ENCODE results near the gene LRIG2.
A peak's percentile ranks its signal among the peaks of the same experiment; 100 is the strongest.
"Not testable (repeated sequence)": the region's sequence is repeated elsewhere in the genome, so short reads cannot be mapped to it uniquely, and the experiment has no call there.

The LRIG2 gene

DNA sequence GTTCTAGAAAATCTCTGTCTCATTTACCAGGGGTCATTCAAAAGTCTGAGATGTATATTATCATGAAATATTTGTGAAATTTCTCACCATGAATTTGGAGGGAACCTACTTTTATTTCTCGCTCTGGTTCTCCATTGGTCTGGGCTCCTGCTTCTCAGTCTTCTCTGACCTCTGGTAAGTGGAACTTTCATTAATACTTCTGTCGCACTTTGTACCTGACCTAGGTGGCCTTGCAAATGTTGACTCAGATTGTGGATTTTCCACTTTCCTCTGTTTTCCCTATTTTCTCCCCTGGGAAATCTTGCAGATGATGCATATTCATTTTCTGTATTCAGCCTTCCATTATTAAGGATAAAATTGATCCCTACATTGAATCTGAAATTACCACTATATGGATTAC lies 53.2 kb downstream of the LRIG2 start:
- DNase-seq (ENCODE audit: low spot score) = no peak

GRCh38 chr1:113128116-113128515 lies 55.1 kb downstream of the LRIG2 start:
- no peak for DNase-seq (ENCODE audit: low spot score)

DNA sequence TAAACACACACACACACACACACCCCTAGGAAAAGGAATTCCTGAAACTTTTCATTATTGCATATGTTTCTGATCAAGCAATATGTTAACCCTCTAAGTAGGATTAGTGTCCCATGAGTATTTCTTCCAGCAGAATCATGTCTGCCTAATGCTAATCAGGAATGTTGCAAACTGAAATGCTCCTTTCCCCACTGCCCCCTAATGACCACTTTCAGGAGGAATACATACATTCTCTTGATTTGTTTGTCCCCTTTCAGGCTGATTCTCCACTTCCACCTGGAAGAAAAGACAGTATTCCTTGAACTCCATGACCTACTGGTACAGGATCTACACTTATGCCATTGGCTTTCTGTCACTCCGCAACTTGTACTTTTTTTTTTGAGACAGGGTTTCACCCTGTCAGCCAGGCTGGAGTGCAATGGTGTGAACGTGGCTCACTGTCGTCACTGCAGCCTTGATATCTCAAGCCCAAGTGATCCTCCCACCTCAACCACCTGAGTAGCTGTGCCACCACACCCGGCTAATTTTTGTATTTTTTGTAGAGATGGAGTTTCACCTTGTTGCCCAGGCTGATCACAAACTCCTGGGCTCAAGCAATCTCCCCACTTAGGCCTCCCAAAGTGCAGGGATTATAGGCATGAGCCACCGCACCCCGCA lies 56.7 kb downstream of the LRIG2 start:
- no peak for DNase-seq (ENCODE audit: low spot score)

DNA sequence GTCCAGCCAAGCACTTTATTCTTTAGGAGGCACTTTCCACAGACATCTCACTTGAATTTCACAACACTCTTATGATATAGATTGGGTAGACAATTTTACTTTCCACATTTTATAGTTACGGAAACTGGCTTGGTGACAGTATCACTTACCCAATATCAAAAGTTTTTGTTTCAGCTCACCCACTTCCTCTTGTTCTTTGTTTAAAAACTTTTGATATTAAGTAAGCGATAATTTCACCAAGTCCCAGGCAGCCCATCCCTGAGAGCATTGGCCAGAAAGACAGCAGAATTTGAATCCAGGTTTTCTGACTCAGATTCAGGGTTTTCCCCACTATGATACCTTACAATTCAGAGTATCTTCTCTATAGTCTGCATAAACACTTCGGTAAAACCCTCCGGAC lies 60.0 kb downstream of the LRIG2 start:
- no peak for DNase-seq (ENCODE audit: low spot score)

DNA sequence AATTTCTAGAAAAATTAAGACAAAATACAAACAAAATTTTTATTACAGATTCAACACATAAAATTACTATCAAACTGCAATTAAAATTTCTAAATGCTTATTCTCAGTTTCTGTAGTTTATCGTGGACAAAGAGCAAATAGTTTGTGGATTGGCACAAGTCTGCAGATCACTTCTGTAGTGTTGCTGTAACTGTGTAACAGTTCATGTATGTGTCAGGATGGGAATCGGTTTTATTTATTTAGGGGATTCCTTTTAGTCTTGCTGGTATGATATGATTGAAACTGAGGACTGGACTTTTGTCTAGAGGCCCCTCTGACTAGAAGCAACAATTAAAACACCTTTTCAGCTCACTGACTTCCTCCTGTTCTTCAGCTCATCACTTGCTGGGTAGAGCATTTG lies 60.8 kb downstream of the LRIG2 start:
- DNase-seq (ENCODE audit: low spot score) = no peak

- DNase-seq (ENCODE audit: low spot score) = no peak
Measured at GRCh38 chr1:113135460-113135859, 62.5 kb downstream of the LRIG2 start.

GRCh38 chr1:113136476-113136875 lies 63.5 kb downstream of the LRIG2 start:
- DNase-seq (ENCODE audit: low spot score) = no peak

DNA sequence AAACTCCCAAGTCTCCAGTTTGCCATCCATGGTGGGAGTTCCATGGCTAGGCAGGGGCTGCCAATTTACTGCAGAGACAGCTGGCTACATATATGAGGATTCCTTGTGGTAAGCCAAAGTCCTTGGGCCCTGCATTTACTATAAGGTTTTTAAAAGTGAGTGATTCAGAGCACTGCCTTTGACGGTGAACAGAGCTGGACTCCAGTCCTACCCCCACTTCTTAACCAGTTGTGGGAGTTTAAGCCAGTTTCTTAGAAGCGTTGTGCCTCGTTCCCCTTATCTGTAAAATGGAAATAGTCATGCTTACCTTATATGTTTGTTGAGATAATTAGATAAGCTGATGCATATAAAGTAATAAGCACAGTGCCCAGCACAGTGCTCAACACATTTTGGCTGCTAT lies 64.6 kb downstream of the LRIG2 start:
- no peak for DNase-seq (ENCODE audit: low spot score)

DNA sequence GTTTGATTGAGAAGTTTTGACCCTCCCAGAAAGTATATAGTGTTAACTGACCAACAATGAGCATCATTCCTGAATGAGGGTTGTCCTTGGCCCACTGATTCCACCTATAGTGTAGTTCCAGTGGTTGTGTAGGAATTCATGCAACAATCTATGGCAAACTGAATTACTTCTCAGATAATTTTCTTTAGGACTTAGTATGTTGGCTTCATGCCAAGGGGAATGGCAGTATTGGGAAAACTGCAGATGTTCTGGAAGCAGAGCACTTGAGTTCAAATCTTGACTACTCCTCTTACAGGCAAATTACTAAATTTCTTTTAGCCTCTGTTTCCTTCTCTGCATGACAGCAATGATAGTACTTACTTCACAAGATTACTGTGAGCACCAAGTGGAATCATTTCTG lies 65.8 kb downstream of the LRIG2 start:
- no peak for DNase-seq (ENCODE audit: low spot score)

GRCh38 chr1:113140176-113140575 lies 67.2 kb downstream of the LRIG2 start:
- no peak for DNase-seq (ENCODE audit: low spot score)

DNA sequence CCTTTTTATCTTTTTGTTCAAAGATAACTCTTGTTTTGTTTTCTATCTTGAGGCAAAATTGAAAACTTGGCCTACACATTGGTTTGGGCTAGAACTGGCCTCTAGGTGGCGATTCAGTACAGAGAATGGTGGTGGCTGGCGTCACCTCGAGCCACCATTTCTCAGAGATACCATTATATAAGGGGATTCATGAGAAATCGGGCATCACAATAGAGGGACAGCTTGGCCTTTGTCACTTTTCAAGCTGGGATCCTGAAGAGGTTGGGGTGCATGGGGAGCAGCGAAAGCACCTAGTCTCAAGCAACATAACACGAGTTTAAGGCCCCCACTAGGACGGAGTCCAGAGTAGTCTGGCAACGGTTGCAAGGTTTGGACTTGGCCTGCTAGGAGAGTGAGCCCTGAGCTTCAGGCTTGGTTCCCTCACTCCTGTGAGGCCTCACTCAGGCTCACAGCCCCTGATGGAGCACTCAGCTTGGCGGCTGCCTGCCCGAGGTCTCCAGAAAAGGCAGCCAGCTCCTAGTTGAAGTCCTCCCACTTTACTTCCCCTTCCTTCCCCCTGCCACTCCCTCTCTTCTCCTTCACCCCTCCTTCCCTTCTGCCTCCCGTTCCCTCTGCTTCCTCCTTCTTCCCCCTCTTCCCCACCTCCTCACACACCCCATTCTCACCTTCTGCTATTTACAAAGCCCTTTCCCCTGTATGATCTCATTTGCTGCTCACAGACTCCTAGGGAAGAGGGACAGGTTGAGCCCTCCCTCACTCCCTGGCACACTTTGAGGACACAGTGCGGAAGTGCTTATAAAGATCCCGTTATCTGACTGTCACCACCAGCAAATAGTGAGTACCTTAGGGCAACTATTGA lies 67.8 kb downstream of the LRIG2 start:
- DNase-seq (ENCODE audit: low spot score) = peak; percentile 77

DNA sequence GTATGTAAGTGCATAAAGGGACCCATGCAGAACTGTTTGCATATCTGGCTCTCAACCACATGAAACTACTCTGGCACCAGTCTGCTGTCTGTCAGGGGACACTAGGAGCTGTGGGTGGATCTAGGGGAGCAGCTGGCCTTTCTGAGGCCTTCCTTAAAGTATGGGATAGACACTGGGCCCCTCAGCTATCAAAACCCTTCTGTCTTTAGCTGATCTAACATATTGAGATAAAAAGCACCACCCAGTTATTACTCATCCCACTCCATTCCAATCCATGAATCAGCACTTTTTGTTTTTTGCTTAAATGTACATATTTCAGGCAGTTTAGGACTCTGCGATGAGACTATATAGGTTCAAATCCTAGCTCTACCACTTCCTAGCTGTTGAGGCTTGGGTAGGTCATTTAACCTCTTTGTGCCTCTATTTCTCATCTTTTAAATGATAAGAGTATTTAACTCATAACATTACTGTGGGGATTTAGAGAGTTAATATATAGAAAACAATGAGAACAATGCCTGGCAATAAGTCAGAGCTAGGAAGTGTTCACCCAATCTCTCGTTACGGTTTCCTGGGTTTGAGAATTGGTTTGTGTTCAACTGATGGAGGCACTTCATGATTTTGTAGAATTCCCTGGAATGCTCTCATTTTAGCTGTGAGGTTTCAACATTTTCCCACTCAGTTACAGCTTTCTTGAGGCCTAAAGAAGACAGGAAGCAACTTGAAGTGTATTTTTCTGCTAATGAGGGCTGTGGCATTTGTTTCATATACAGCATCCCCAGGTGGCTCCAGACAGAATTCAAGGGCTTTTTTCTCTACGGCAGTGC lies 68.9 kb downstream of the LRIG2 start:
- DNase-seq (ENCODE audit: low spot score) = peak; percentile 53

DNA sequence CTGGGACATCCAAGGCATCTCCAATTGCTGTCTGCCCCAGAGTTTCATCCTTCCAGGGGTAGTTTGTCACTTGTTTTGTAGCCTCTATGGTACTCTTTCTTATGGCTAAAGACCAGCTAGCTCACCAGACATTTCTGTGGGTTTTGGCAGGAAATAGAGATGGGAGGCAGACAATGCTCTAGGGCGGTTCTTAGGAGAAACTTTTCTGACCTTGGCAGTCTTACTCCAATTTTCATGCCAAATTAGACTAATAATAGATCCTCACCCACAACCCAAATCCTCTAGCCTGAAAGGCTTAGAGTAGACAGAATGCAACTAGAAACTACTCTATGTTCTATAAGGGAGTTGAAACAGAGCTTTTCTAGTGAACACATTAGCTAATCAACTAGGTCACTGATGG lies 69.8 kb downstream of the LRIG2 start:
- DNase-seq (ENCODE audit: low spot score) = peak; percentile 60

GRCh38 chr1:113146242-113147072 lies 73.5 kb downstream of the LRIG2 start:
- DNase-seq (ENCODE audit: low spot score) = no peak

DNA sequence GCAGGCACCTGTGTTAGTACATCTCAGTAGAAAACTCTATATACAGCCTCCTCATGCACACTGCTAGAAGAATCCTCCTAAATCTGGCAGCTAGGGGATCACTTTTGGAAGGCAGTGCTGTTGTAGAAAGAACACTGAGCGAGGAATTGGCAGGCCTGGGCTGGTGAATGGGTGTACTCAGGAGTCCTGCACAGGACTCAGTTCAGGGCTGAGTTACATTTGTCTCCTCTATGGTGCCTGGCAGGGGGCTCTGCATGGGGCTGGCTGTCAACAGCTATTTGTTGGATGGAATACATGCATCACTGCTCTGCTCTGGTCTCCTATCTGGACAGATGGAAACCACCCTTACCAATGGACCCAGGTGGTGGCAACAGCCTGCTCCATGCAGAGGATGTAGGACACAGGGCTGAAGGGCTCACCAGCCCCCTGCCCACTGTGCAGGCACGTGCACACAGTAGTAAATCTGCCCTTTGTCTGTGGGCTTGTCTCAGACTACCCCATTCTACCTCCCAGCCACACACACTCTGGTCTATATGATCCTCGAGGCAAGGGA lies 74.2 kb downstream of the LRIG2 start:
- DNase-seq (ENCODE audit: low spot score) = no peak

- no peak for DNase-seq (ENCODE audit: low spot score)
Measured at GRCh38 chr1:113147826-113148225, 74.8 kb downstream of the LRIG2 start.

GRCh38 chr1:113150494-113150893 lies 77.5 kb downstream of the LRIG2 start:
- not testable (repeated sequence) for DNase-seq (ENCODE audit: low spot score)

- DNase-seq (ENCODE audit: low spot score) = no peak
Measured at GRCh38 chr1:113153116-113153803, 80.3 kb downstream of the LRIG2 start.

GRCh38 chr1:113156368-113156767 lies 83.4 kb downstream of the LRIG2 start:
- no peak for DNase-seq (ENCODE audit: low spot score)

GRCh38 chr1:113158743-113159142 lies 85.7 kb downstream of the LRIG2 start:
- DNase-seq (ENCODE audit: low spot score) = not testable (repeated sequence)

DNA sequence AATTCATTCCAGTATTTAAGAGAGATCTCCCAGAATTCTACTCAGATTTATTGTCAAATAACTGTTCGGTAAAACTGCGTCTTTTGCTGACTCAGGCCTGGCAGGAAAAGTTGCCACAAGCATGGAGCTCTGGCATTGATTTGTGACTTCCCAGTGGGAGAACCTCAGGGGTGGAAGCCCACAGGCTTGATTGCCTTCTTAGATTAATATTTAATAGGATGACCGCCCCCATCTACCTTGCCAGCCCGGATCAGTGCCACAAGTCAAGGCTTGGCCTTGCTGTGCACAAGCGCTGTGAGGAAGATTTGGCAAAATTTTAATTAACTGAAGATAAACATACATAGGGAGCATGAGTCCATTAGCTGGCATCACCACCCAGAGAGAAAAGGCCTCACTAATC lies 93.5 kb downstream of the LRIG2 start:
- no peak for DNase-seq (ENCODE audit: low spot score)
